Kidney capillary endothelial cell (primary cell): ENCODE data around the gene ARL4D.
"Not testable (repeated sequence)": the region's sequence is repeated elsewhere in the genome, so short reads cannot be mapped to it uniquely, and the experiment has no call there.

Experiments used
- DNase-seq: peaks from one replicate; pipeline ENCODE4 v3.0.0-alpha.2; 2018; ENCODE audit warnings: low spot score

Gene ARL4D

DNA sequence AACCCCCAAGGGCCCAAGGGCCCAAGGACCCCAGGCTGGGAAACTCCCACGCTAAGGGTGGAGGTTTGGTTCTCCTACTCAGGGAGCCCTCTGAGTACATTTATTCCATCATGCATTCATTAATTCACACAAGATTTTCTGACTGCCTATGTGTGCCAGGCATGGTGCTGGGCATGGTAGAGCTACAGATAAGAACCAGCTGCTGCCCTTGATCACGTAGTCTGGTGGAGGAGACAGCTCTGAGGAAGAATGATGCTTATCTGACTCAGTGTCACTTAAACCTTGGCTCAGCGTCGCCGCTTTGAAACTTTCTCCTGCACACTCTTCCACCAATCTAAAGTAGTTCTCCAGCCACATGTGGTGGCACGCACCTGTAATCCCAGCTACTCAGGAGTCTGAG lies 3.6 kb upstream of the ARL4D start:
- no peak for DNase-seq

DNA sequence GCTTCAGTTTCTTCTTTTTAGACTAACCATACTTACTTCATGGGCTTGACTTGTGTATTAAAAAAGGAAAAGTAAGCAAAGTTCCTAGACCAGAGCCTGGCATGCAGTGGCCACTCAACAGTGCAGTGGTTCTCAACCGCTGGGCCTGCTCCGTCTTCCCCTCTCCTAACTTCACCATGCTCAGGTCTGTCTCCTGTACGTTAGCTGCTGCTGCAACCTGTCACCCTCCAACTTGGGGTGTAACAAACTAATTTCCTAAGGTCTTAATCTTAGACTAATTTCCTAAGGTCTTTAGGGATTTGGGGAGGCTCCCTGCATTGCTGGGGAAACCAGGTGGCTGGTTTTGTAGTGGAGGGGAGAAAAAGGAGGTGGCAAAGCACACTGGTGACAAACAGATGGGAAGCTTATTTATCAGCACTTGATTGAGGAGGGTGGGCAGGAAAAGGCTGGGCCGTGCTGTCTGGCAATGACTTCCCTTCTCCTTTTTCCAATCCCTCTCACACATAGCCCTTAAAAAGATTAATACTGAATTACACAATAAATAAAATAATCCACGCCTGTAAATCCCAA lies 2.2 kb upstream of the ARL4D start:
- DNase-seq = no peak

DNA sequence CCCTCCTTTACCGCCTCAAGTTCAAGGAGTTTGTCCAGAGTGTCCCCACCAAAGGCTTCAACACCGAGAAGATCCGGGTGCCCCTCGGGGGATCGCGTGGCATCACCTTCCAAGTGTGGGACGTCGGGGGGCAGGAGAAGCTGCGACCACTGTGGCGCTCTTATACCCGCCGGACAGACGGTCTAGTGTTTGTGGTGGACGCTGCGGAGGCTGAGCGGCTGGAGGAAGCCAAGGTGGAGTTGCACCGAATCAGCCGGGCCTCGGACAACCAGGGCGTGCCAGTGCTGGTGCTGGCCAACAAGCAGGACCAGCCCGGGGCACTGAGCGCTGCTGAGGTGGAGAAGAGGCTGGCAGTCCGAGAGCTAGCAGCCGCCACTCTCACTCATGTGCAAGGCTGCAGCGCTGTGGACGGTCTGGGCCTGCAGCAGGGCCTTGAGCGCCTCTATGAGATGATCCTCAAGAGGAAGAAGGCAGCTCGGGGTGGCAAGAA lies 1.1 kb downstream of the ARL4D start:
- no peak for DNase-seq

DNA sequence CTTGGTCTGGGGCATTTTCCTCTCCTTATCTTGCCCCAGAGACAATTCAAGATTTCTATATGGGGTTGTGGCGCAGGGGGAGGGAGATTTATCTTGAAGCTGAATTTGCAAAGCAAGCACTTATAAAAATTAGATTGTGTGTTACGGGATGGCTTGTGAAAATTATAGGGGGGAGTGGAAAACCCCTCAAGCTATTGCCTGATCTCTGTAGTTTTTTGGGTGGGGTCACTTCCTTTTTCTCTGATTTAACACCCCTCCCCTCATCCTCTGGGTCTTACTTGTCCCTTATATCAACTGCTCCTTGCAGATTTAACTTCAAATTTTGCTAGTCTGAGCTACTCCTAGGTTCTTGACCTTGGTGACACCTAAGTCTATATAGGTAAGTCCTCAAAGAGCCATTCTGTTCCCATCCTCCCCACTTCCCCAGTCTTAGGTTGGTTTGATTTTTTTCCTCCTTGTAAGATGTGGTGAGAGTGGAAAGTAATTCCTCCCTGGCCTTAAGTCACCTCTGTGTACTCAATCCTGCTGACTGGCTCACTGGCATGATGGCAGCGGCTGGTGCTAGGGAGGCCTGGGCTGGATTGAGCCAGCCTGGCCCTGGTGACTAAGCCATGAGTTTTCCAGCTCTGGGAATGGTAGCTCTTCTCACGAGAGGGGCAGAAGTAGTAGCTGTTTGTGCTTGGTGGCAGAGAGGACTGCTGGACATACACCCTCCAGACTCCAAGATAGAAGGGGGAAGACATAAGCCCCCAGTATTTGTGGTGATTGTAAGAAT lies 2.3 kb downstream of the ARL4D start:
- peak; percentile 21 for DNase-seq

DNA sequence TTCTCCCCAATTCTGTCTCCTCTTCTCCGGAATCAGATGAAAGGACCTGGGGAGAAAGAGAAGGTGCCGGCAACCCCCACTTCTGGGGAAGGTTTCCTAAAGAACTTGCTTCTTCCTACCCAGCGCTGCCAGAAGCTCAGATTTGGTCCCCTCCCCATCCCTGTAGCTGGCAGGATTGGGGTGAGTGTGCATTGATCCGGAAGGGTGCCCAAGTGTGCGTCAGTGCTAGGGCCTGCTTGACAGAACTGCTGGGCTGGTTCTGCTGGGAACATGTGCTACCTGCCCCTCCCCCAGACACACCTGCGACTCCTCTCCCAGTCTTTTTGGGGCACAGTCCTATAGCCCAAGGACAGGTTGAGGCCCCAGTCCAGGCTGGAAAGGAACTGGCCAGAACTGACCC lies 3.3 kb downstream of the ARL4D start:
- DNase-seq = no peak

DNA sequence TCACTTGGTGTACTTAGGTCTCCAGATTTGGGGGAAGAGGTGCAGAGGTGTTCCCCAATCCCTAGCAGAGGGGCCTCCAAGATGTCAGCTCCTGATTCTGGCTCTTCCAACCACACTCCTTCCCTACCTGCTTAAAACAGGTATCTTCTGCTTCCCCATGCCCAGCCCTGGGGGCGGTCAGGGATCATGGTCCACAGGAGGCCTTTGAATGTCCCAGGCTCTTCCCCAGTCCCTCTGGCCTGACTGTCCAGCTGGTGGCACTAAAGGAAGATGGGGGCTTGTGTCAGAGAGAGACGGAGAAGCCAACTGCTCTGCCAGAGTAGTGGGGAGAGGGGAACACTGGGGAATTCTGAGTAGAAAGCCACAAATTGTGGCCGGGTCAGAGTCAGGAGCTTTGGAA lies 3.8 kb downstream of the ARL4D start:
- no peak for DNase-seq

DNA sequence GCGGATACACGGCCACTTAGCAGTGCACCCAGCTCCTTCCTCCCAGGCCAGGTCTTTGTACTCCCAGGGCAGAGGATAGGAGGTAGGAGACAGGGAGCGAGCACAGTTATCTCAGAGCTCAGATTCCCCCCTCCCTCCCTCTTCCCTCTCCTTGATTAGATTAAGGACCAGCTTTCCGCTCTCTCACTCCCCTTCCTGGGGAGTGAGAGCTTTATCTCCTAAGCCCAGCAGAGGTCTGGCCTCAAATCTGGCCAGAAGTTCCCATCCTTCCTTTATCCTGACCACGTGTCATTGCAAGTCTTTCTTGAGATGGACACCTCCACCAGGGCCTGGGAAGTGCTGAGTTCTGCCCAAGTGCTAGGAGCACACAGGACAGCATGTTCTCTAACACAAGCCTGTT lies 5.1 kb downstream of the ARL4D start:
- DNase-seq = no peak

DNA sequence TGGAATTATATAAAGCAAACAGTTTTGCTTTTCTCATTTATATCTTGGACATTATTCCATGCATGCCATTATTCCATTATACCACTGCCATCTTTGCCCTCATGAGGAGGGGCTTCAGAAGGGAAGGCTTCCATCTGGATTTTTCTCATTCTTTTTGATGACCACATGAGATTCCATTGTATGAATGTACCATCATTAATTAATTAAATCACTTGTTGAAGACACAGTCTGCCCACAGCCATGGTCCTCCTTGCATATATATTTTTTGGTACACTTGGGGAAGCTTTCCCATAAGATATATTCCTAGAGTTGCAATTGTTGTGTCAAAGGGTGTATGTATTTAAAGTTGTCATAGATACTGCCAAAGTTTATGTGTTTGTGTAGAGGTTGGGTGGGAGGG lies 7.1 kb downstream of the ARL4D start:
- no peak for DNase-seq

DNA sequence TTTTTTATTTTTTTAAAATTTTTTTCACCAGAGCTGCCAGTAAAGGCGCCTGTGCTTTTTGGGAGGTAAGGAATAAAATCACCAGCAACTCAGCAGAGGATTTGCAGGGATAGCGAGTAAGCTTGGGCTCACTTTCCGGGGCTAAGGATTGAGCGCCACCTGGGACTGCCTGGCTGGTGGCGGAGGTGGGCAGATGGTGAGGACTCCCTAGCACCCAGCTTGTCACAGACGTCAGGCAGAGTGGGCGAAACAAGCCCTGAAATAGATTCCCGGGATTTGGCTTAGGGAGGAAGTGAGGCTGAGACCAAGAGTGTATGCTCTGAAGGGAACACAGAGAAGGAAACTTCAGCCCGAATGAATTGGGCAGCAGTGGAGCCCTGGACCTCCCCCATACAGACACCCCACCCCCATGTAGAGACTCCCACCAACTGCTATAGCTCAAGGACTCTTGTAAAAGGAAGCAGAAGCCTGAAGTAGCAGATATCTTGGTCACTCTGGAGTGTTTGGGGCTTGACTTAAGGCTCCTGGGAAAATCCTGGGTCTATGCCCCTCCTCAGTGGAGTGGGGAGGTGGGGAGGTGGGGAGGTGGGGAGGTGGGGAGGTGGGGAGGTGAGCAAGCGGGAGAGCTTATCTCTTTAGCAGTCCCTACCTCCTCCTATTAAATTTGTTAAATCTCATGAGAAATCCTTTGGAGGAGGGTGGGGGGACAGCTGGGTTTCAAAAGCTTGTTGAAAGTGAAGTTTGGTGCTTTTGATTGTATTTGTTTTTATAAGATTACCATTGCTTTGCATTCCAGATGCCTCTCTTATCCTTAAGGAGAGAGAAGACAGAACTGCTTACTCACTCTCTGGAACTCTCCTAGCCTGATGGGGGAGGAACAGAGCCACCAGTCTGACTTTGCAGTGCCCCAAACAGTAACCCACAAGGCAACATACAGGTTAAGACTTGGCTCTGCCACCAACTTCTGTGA lies 8.2 kb downstream of the ARL4D start:
- no peak for DNase-seq

DNA sequence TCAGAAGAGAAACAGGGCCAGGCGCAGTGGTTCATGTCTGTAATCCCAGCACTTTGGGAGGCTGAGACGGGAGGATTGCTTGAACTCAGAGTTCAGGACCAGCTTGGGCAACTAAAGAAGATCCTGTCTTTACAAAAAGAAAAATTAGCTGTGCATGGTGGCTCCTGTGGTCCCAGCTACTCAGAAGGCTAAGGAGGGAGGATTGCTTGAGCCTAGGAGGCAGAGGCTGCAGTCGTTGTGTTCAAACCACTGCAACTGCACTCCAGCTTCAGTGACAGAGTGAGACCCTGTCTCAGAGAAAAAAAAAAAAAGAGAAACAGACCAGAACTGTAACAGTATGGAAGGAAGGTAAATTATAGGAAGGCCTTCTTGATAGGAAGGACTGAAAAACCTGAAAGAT lies 10.3 kb downstream of the ARL4D start:
- no peak for DNase-seq

DNA sequence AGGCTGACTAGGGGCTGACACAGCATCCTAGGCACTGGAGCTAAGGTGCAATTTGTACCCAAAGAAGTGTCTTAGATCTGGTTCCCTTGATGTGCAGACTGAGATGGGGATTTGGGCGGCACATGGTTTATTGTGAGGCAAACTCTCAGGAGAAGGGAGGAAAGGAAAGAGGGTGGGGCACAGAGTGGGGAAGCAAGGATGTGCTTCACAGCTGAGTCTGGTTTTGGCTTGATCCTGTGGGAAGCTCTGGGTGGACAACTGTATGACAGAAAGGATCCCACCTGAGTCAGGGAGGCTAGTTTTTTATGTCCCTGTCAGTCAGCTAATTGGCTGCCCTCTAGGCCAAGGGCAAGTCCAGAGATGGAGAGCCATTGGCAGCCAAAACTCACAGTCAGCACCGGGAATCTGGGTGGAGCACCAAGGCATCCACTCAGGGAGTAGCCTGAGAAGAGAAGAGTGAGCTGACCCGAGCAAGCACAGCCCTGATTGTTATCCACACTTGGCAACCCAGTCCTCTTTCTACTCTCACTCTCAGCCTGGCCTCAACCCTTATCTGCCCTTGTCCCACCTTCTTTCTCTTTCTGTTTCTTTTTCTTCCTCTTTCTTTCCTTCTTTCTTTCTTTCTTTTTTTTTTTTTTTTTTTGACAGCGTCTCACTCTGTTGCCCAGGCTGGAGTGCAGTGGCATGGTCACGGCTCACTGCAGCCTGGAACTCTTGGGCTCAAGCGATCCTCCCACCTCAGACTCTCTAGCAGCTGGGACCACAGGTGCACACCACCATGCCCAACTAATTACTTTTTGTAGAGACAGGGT lies 12.0 kb downstream of the ARL4D start:
- no peak for DNase-seq

DNA sequence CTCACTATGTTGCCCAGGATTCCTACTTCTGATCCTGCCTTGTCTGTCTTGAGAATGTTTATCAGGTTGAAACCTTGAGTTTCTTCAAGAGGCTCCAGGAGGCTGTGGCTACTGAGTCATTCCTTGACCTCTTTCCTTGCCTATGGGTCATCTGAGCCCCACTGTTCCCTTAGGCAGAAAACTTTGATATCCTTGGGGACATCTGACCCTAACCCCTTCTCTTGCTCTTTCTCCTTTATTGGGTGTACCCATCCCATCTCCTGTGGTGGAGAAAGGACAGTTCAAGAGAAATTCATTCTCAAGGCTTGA lies 12.5 kb downstream of the ARL4D start:
- no peak for DNase-seq

DNA sequence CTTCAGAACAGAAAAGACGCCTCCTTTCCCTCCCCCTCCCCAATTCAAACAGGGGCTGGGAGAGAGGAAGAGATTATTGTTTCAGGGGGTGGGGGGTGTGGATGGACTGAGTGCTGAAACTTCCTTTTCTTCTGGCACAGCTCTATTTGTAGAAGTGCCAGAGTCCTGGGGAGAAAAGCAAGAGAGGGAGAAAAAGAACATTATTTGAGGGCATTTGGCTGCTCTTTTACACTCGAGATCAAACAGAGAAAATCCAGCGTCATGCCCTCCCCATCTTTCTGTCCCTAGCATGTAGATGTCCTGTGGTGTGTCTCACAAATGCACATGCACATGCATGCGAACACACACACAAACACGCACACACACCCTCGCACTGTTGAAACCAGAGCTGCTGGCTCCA lies 13.0 kb downstream of the ARL4D start:
- DNase-seq = no peak

DNA sequence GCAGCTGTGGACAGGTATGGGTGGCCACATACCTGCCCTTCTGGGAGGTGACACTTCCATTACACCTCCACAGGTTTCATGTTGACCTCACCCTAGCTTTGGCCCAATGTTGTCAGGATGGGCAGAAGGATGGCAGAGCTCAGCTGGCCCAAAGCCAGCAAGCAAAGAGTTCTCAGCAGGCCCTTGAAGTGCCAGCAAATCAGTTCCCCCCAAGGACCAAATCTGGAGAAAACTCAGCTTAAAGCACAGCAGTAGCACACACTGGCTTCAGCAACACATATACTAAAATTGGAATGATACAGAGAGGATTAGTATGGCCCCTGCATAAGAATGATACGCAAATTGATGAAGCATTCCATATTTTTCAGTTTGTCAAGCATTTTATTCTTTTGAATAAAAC lies 13.4 kb downstream of the ARL4D start:
- no peak for DNase-seq

DNA sequence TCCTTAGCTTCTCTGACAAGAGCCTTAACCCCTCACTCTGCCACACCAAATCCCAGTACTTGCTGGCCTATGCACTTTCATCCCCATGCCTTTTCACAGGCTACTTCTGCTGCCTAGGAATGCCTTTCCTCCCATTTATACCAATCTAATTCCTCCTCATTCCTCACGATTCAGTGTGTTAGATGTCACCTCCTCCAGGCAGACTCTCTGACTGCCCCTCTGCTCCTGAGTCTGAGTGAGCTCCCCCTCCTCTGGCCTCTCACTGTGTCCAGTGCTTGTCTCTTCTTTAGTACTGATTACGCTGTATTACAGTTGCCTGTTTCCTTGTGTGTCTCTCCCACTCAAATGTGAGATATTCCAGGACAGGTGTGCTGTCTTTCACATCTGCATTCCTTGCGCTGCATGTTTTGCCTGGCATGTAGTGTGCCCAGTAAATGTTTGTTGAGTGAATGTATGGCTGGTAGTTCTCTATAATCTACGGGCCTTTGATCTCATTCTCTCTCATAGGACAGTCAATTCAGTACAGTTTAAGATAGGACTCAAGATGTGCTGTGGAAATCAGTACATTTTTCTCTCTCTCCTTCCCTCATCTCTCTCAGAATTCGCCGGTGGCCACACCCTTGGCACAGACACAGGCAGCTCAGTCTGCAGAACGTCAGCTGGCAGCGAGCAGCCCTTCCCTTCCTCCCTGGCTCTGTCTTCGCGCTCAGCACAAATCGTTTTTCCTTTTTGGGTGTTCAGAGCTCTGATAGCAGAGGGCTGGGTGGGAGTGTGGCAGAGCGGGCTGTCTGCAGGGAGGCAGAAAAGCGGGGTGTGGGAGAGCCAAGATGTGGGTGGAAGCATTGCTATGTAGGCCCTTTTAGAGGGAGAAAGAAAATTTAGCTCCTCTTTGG lies 18.5 kb downstream of the ARL4D start:
- no peak for DNase-seq

DNA sequence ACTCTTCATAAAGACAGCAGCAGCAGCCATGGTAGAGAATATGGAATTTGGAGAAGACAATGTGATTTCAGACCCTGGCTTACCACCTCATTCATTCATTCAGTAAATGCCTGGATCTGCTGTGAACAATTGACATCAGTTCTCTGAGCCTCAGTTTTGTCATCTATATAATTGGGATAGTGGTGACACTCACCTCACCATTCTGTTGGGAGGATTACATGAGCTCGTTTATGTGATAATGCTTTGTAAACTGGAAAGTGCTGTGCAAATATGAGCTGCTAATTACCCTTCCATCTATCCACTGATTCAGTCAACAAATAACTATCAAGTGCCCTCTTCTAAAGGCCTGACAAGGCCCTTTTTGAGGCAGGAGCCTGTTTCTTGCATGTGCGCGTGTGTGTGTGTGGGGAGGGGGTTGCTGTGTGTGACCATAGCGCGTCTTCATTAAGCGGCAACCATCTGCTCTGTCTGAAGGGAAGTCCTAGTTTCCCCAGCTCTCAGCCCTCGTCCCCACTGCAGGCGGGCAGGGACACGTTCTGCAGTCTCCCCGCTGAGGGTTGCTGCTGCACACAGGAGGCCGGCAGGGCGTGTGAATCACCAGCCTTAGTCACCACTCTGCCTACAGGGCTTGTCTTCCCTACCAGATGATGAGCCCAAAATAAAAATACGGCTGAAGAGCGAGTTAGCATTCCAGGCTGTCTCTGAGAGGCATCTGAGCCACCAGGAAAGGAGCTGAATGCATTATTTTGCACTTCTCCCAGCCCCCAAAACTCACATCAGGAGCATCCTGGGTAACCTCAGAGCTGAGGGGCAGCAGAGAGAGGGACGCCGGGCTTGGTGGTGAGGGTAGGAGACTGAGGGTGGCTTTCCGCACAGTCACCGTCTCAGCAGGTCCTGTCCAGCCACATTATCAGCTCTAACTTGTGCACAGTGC lies 19.9 kb downstream of the ARL4D start:
- DNase-seq = peak; percentile 47

DNA sequence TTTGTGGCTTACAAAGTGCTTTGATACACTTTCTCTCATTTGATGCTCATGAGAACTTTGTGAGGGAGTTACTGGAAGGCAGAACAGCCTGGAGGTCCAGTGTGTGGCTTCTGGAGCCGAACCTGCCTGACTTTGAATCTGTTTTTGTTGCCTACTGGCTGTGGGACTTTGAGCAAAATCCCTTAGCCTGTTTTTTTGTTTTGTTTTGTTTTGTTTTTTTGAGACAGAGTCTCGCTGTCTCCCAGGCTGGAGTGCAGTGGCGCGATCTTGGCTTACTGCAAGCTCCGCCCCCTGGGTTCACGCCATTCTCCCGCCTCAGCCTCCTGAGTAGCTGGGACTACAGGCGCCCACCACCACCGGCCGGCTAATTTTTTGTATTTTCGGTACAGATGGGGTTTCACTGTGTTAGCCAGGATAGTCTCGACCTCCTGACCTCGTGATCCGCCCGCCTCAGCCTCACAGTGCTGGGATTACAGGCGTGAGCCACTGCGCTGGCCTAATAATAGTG lies 20.6 kb downstream of the ARL4D start:
- DNase-seq = not testable (repeated sequence)

DNA sequence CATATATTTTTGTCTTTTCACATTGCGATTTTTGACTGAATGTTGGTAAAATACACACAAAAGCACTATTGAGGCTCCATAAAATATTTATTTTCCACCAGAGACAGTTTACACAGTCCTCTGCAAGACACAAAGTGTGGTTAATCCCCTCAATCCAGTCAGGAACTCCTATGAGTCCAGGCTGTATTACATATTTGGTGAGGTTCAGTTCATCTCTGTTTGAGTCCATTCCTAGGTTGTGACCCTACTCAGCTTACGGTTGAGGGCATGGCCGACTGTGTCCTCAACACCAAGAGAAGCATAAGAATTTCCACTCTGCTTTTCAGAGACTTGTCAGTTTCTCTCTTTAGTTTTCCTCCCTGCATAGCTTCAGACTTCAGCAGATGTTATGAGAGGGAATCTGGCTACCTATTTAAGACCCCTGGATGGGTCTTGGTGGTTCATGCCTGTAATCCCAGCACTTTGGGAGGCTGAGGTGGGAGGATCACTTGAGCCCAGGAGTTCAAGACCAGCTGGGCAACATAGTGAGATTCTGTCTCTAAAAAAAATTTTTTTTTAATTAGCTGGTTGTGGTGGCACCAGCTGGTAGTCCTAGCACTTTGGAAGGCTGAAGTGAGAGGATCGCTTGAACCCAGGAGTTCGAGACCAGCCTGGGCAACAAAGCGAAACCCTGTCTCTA lies 25.1 kb downstream of the ARL4D start:
- DNase-seq = no peak
